DMS114 treated with DMSO at 0.1 percent for 48 hours (cell line): ENCODE measurements around the gene MINDY3.

Experiments used
- DNase-seq: peaks from one replicate; lab custom pipeline; 2025; ENCODE audit not compliant: unreplicated experiment; lab: John Stamatoyannopoulos, UW

Gene MINDY3

DNA sequence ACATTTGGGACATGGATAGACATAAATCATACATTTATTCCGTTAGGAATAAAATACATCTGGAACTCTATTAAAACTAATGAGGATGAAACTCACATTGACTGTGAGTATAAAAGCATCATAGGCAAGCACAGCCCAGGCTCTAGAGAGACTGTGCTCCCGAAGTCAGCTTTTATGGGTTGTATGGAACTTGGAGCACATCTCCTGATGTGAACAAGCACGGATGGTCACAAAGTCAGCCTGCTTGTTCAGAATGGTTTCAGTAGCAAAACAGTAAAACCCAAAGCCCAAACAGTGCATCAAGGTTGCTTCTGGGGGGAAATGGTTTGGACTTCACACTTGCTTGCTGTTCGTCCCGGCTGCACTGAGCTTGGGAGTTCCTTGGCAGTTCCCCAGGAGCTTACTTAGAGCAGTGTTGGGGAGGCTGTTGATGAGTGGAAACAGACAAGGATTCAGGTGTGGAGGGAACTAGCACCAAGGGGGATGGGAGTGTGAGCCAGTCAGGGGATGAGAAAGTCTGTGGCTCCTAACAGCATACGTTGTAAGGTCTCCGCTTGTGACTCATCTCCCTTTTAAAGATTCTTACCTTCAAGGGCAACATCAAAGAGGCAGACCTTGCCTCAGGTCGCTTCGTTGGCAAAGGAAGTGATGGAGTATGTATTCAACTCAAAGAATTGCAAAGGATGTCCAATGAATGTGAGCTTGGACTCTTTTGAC, 120.9 kb downstream of the MINDY3 start:
- DNase-seq: no peak

DNA sequence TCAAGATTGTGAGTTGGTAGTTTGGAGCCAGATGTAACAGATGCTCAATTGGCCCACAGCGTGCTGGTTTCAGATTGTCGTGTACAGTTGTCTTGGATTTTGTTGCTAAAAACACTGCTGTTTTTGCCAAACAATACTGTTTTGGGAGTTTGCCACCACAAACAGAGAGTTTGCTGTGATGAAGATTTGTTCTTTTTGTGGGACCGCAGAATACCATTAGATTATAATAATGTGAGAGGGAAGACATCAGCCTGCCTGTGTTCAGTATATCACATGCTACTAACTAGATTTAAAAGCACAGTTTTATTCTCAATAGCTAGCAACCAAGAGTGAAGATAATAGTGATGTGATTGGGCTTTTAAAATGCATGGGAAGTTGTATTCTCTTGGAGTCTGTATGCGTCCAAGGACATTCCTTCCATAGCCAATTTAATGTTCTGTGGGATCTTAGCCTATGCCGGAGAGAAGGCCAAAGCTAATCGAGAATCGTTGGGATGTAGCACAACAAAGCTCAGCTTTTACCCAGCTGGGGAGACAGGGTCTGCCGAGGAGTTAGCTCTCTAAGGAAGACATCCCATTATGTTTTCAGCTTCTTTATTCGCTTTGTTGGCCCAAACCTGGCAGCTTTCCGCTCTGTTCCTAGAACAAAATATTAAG, 121.9 kb downstream of the MINDY3 start:
- DNase-seq: no peak

- no peak for DNase-seq
Observed at GRCh38 chr10:15737656-15738055, 122.7 kb downstream of the MINDY3 start.

DNA sequence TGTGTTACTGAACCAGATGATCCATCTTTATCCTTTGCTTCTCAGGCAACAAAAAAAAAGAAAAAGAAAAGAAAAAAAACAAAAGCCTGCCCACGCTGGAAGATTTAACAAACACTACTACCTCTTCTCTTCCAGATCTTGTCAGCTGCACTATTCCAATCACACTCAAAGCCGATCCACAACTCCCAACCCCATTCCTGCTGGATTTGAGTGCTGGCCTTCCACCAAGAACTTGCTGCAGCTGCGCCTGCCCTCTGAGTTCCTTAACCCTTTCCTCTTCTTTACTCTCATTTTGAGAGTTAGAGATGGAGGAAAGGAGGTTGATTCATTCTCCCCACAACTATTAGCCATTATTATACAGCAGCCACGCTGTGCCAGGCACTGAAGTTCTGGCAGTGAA, 124.5 kb downstream of the MINDY3 start:
- DNase-seq: no peak

DNA sequence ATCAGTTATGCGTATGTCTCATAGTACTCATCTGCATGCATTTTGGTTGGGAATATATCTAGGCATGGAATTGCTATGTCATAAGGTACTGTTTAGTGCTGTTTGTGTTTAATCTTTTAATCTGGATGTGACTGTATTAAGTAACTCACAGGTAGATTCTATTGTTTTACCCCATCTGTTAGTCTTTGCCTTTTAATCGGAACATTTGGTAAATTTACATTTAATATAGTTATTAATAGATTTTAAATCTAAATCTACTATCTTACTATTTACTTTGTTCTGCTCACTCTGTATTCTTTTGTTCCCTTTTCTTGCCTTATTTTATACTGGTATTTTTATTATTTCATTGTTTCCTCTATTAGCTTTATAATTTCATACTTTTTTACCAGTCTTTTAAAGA, 130.0 kb downstream of the MINDY3 start:
- no peak for DNase-seq

- no peak for DNase-seq
Observed at GRCh38 chr10:15729890-15730289, 130.4 kb downstream of the MINDY3 start.
